Stomach (tissue), 9 donors: ENCODE results near the gene PHACTR3. TPM values are rescaled to one million over a fixed set of nuclear protein-coding genes. Genes with fewer than 3 reads are reported as not detected.

Experiments
- DNase-seq, 2 donors: peaks; one replicate each; pipeline versions ENCODE4 v3.0.0 to v3.0.0-alpha.2; 2013 to 2019
- H3K27ac ChIP-seq, 5 donors: fragments of 200-600 bp in 4 of 5; sonication (generic) in 4 of 5; one replicate each; pipeline ENCODE4 v1.5.1; 2013 to 2019; ENCODE audit warnings: mild to moderate bottlenecking in 1 of 5, moderate library complexity in 1 of 5
- H3K27me3 ChIP-seq, 3 donors: fragments of 200-600 bp; sonication (generic); one replicate each; pipeline ENCODE4 v1.5.1; 2017 to 2019; ENCODE audit warnings: mixed run types in 1 of 3
- H3K36me3 ChIP-seq, 4 donors: fragments of 200-600 bp; sonication (generic); 1 replicate in 3 of 4; 2 replicates in 1 of 4; pipeline ENCODE4 v1.5.1; 2016 to 2019
- H3K4me1 ChIP-seq, 4 donors: fragments of 200-600 bp; sonication (generic); one replicate each; pipeline ENCODE4 v1.5.1; 2016 to 2019
- H3K4me3 ChIP-seq, 4 donors: fragments of 200-600 bp; sonication (generic) in 3 of 4; one replicate each; pipeline ENCODE4 v1.5.1; 2016 to 2019; ENCODE audit warnings: mild to moderate bottlenecking in 1 of 4
- H3K9me3 ChIP-seq, 4 donors: fragments of 200-600 bp; sonication (generic); one replicate each; pipeline ENCODE4 v1.5.1; 2016 to 2019
- EP300 ChIP-seq: sonication (generic); formaldehyde crosslinking; IDR thresholded peaks from one replicate; pipeline ENCODE4 v1.6.1; 2017; ENCODE audit warnings: antibody characterized with exemption
- POLR2A ChIP-seq, 4 donors: fragments of 450-650 bp; IDR thresholded peaks; one replicate each; pipeline ENCODE4 v1.6.1; 2016; ENCODE audit warnings: antibody characterized with exemption in 4 of 4, control low read depth in 2 of 4, mild to moderate bottlenecking in 1 of 4, moderate library complexity in 1 of 4
- POLR2AphosphoS5 ChIP-seq, 3 donors: sonication (generic); formaldehyde crosslinking; IDR thresholded peaks; one replicate each; pipeline ENCODE4 v1.6.1; 2016; ENCODE audit warnings: antibody characterized with exemption in 3 of 3
- WGBS, 5 donors: extraction: QIAGEN DNeasy Blood & Tissue Kit in 3 of 5; methylation state at CpG; one replicate each; pipeline versions ENCODE4 v1.1.5 to v1.1.7; 2013 to 2018; 5-methylcytosine and 5-hydroxymethylcytosine counted together
- intact Hi-C: fragments of 100-400 bp; cut with DNase I; formaldehyde crosslinking; loops from one replicate; pipeline ENCODE4 v1.15.1; 2023; ENCODE audit warnings: low total_unique reads
- polyA plus RNA-seq, 3 donors: library from polyadenylated mRNA; stranded (reverse); fragments of 200-250 nt; gene quantifications; one replicate each; pipeline ENCODE4 v1.2.3, GENCODE V29; 2013
- total RNA-seq, 5 donors: library from RNA; depleted of rRNA; stranded (reverse); fragments of >200 nt; gene quantifications; one replicate each; pipeline versions ENCODE4 v1.1.0 to v1.2.3, GENCODE V29; 2014 to 2016
- TF ChIP-seq, protein P1 (sequence below), 7 experiments: fragments of 450-650 bp in 4 of 7; fragments of 200-600 bp in 3 of 7; sonication (generic) in 3 of 7; IDR thresholded peaks; one replicate each; pipeline ENCODE4 v1.5.1; 2016 to 2019; ENCODE audit warnings: antibody characterized with exemption in 7 of 7, control low read depth in 2 of 7, mild to moderate bottlenecking in 1 of 7
- donor health status: healthy with polysubstance abuse.
- donor health status: Bipolar disorder and iron deficiency.
- donor health status: healthy.

The PHACTR3 gene
- total and polyA plus RNA-seq, 8 donors: 0.55 to 3.7 (median 3.2) TPM; not detected in 3

DNA sequence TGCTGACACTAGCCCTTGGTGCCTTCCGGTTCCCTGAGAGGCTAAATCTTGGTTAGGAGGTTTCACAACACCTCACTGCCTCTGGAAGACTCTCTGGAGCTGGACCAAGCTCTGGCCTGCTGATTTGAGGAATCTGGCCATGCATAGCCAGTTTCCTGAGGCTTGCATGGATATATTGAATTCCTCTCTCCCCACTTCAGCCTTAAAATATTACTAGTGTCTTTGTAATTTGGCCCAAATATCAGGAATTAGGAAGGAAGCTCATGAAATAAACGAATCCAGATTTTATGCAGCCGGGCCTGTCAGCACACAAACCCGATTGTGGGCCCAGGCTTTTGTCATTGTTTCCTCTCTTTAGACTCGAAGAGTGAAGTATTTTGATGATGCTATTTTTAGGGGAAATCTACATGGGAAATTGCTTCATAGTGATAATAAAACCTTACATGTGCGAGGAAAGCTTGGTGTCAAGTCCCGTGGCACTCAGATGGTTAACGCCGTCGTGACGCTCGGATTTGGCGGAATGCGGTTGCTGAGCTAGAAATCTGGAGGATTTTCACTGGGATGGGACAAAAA is 144.4 kb downstream of the PHACTR3 start:
- Histone ChIP-seq H3K4me3 (no peak overlapping the region), H3K9me3 (no peaks in the 10 kb centered on the region), H3K27me3 (peaks cover 0 to 45% (median 2%) of the 10 kb centered on the region in 3 donors), H3K27ac (peak overlapping the region in 4 of 5 donors; percentile 20 to 80 (median 69)), H3K36me3 (no peaks in the 10 kb centered on the region), H3K4me1 (peaks cover 0 to 46% (median 18%) of the 10 kb centered on the region in 4 donors)
- intact Hi-C loops: no loop called here
- DNase-seq: peak in 1 of 2 donors; percentile 54
- TF ChIP-seq POLR2A (IDR thresholded peaks at IDR 0.05) (no peak), POLR2AphosphoS5 (IDR thresholded peaks at IDR 0.05) (no peak), EP300 (no peak)
- TF ChIP-seq, protein P1, sequence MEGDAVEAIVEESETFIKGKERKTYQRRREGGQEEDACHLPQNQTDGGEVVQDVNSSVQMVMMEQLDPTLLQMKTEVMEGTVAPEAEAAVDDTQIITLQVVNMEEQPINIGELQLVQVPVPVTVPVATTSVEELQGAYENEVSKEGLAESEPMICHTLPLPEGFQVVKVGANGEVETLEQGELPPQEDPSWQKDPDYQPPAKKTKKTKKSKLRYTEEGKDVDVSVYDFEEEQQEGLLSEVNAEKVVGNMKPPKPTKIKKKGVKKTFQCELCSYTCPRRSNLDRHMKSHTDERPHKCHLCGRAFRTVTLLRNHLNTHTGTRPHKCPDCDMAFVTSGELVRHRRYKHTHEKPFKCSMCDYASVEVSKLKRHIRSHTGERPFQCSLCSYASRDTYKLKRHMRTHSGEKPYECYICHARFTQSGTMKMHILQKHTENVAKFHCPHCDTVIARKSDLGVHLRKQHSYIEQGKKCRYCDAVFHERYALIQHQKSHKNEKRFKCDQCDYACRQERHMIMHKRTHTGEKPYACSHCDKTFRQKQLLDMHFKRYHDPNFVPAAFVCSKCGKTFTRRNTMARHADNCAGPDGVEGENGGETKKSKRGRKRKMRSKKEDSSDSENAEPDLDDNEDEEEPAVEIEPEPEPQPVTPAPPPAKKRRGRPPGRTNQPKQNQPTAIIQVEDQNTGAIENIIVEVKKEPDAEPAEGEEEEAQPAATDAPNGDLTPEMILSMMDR (IDR thresholded peaks at IDR 0.05): no peak
- WGBS, 5 donors: 56 to 72% (median 61%) methylated on average over 14 of the region's 14 CpGs

DNA sequence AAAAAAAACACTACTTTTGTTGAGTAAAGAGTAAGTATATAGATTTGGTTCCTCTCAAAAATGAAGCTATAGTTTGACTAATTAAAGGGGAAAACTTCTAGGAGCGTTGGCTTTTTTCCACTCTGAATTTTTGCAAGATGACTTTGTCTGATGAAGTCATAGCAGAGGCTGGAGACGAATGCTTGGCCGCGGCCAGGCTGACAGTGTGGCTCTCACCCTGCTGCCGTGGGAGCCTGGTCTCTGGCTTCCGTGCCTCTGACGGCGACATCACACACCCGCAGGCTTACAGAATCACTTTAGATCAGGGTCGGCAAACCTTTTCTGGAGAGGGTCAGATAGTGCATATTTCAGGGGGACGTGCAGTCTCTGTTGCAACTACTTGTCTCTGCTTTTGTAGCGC is 145.0 kb downstream of the PHACTR3 start:
- Histone ChIP-seq H3K9me3 (no peaks in the 10 kb centered on the region), H3K27ac (peak overlapping the region in 4 of 5 donors; percentile 20 to 80 (median 69)), H3K4me3 (no peak overlapping the region), H3K36me3 (no peaks in the 10 kb centered on the region), H3K4me1 (peaks cover 0 to 46% (median 18%) of the 10 kb centered on the region in 4 donors), H3K27me3 (peaks cover 0 to 51% (median 4%) of the 10 kb centered on the region in 3 donors)
- 44 to 74% (median 69%) methylated on average over 12 of the region's 12 CpGs for WGBS, 5 donors
- intact Hi-C loops: no loop called here
- TF ChIP-seq POLR2AphosphoS5 (IDR thresholded peaks at IDR 0.05) (no peak), EP300 (no peak), POLR2A (IDR thresholded peaks at IDR 0.05) (no peak)
- TF ChIP-seq, protein P1 (IDR thresholded peaks at IDR 0.05): no peak
- peak in 1 of 2 donors; percentile 73 for DNase-seq

DNA sequence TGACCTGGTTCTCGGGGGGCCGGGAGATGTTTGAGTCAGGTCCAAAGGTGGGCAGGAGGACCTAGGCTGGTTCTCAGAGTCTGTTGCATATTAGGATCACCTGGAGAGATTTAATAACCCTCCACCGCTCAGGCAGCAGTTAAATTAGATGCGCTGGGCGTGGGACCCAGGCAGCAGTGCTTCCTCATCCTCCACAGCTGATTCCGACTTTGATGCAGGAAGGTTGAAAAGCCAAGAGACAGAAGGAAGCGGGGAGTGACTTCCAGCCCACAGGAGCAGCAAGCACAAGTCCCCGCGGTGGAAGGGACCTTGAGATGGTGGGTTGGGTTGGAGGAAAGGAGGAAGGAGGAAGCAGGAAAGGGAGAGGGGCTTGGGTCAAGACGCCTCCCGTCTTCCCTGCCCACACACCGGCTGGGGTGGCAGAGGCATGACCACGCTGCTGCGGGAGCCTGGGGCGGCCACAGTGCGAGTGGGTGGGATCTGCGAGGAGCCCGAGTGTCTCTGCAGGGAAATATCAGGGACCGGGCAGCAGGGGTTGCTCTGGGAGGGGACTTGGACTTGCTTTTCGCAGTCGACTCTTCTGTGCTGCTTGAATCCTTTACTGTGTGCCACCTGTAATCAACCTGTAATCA is 146.0 kb downstream of the PHACTR3 start:
- Histone ChIP-seq H3K36me3 (no peaks in the 10 kb centered on the region), H3K27me3 (peaks cover 0 to 56% (median 8%) of the 10 kb centered on the region in 3 donors), H3K27ac (peak overlapping the region in 1 of 5 donors; percentile 80), H3K9me3 (no peaks in the 10 kb centered on the region), H3K4me3 (no peak overlapping the region), H3K4me1 (peaks cover 0 to 46% (median 18%) of the 10 kb centered on the region in 4 donors)
- TF ChIP-seq, protein P1 (IDR thresholded peaks at IDR 0.05): no peak
- no peak for TF ChIP-seq POLR2AphosphoS5 (IDR thresholded peaks at IDR 0.05)
- no peak for TF ChIP-seq POLR2A (IDR thresholded peaks at IDR 0.05)
- no peak for TF ChIP-seq EP300
- 72 to 79% (median 76%) methylated on average over 21 of the region's 21 CpGs for WGBS, 5 donors
- no peak for DNase-seq
- intact Hi-C loops: loop anchor here (10.0 kb wide), 1 partner anchor 176 kb away; no protein-coding TSS in a partner anchor

DNA sequence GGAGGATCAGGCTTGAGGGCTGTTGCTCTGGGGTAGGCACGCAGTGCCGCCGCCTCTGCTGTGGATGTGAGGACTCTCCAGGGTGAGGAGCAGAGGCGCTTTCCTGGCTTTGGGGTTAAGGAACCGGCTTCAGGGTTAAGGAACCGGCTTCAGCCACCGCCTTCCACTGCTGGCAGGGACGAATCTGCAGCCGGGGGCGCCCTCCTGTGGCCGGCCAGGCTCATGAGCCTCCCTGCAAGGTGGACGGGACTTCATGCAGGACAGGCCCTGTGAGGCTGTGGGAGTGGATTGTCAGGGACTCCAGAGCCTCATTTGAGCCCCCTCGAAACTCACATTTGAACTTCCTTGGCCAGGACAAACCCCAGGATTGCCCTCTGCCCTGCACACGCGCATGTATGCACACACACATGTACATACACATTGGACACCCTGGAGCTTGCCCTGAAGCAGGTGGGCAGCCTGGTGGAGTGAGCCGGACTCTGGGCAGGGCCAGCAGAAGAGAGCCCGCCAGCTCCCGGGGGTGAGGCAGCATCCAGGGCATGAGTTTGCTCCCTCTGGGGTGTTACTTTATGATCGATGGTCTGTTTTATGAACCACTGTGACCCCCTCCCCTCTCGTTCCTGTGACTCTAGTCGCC is 146.9 kb downstream of the PHACTR3 start:
- no peak overlapping the region for H3K4me3 ChIP-seq
- no peak overlapping the region for H3K27ac ChIP-seq
- peaks cover 0 to 46% (median 18%) of the 10 kb centered on the region in 4 donors for H3K4me1 ChIP-seq
- TF ChIP-seq POLR2A (IDR thresholded peaks at IDR 0.05): no peak
- TF ChIP-seq EP300: no peak
- TF ChIP-seq, protein P1 (IDR thresholded peaks at IDR 0.05): peak in 4 of 7 experiments; percentile 22 to 57 (median 46)
- H3K9me3 ChIP-seq: no peaks in the 10 kb centered on the region
- no peaks in the 10 kb centered on the region for H3K36me3 ChIP-seq
- 25 to 51% (median 32%) methylated on average over 10 to 21 of the region's 21 CpGs for WGBS, 5 donors
- intact Hi-C loops: loop anchor here (10.0 kb wide), 1 partner anchor 176 kb away; no protein-coding TSS in a partner anchor
- H3K27me3 ChIP-seq: peaks cover 0 to 64% (median 12%) of the 10 kb centered on the region in 3 donors
- peak; percentile 60 to 91 for DNase-seq
